Dedifferentiated amniotic fluid mesenchymal stem cell (primary cell): ENCODE results near the gene CEP164.

Source experiments
- DNase-seq: peaks from one replicate; pipeline ENCODE4 v3.0.0-alpha.2; 2016; ENCODE audit errors: extremely low spot score

The CEP164 gene

DNA sequence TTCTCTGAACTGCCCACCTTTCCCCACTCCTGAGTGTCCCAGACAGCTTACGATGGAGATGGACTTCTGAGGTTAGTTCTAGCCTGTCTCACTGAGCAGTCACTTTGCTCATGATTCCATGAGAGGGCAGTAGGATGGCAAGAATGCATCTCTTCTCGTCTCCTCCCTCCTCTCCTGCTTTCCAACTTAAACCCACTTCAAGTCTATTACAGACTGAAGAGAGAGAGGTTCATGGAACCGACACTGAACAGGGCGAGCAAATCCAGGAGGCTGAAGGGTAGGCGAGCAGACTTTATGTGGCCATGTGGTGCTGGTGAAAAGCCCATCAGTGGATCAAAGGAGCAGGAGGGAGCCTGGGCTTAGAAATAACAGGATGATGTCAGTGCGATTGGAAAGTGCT, 38.6 kb downstream of the CEP164 start:
- DNase-seq, result no peak

DNA sequence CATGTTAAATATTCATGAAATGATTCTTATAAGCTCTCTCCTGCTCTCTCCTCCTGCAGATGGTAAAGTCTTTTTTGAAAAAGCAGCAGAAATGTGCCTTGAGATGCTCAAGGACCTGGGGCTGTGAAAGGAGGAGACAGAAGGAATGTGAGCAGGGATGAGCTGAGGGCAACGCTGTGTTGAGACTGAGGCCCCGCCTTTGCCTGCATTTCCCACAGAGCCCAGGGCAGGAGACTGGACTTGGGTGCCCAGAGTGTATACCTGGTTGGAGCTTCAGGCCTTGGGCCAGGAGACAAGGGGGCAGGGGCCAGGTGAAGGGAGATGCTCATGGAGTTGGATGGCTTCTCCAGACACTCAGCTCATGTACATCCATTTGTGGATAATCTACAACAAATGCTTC, 39.2 kb downstream of the CEP164 start:
- DNase-seq, result no peak

DNA sequence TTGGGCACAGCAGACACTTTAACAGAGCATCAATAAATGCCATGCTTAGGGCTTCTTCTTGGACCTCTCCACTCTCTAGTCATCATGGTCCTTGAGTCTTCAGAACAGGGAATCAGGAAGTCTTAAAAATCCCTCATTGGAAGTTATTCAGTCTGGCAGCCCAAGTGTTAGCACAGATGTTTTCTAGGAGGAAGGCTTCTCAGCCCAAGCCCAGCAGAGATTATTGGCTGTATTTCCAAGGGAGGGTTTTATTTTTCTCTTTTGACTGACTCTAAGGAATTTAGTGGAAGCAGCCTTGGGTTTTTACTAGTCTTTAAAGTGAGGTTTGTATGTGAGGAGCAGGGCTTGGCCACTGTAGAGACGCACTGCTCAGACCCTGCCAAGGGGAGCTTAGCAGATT, 41.9 kb downstream of the CEP164 start:
- no peak for DNase-seq

- DNase-seq, result no peak
Measured at GRCh38 chr11:117371453-117371852, 43.8 kb downstream of the CEP164 start.

DNA sequence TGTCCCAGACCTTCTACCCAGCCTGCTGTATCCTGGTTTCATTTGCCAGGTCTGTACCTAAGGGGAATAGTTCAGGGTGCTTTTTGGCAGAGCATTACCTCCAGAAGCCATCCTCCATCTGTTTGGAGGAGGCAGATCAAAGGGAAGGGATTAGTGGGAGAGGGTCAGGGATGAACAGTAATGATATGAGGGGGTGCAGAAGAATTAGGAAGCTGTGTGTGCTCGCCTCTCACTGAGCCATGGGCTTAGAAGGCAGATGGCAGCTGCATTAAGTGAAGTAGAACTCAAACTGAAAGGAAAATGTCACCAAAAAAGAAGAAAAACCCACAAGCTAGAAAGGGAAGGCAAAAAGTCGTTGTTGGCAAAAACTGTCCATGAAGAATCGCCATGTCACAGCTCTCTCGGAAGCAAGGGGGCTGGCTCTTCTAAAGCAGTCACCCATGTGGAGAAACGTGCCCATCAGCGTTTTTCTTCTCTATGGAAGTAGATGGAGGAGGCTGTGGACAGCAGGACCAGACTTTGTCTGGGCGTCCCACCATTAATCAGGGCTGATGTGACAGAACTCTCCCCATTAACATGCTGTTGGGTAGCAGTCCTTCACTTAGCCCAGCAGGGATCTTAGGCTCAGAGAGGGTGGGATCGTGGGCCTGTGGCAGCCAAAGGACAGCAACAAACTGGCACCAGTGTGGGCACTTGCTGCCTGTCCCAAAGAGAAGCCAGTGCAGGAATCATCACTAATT, 46.8 kb downstream of the CEP164 start:
- no peak for DNase-seq

- DNase-seq, result no peak
Measured at GRCh38 chr11:117375960-117376359, 48.3 kb downstream of the CEP164 start.

GRCh38 chr11:117376517-117376916, 48.9 kb downstream of the CEP164 start:
- no peak for DNase-seq

- DNase-seq, result no peak
Measured at GRCh38 chr11:117378976-117379865, 51.6 kb downstream of the CEP164 start.

DNA sequence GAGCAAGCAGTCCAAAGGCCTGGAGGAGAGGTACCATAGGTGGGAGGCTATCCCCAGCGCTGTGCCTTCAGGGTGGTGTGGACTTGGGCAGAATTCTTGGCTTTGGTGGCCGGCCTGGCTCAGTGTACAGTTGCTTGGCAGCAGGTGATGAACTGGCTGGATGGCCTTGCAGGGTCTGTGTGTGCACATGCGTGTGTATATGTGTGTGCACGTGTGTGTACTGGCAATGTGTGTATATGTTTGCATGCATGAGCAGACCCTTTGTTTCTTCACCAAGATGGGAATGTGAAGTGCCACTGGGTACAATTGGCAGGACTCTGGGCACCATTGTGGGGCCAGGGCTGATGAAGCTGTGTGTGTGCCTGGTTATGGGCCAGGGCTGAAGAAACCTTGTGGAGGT, 53.0 kb downstream of the CEP164 start:
- no peak for DNase-seq

GRCh38 chr11:117381481-117382387, 54.1 kb downstream of the CEP164 start:
- DNase-seq, result no peak

GRCh38 chr11:117382746-117383145, 55.1 kb downstream of the CEP164 start:
- DNase-seq, result no peak

DNA sequence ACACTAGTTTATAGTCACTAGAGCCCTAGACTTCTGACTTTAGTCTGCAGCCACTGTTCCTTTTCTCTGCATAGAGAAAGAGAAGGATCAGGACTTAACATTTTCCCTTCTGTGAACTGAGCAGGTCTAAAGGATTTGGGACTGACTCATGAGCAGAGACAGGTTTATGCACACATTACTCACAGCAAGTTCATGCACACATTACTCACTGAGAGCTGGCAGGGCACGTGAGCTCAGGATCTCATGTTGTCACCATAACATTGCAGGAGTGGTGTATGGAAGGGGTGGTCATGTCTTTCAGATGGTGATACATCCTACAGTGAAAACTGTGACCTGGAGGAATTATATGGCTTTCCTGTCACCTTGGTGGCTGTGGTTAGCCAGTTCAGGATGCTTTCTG, 56.4 kb downstream of the CEP164 start:
- DNase-seq, result peak; percentile 47

DNA sequence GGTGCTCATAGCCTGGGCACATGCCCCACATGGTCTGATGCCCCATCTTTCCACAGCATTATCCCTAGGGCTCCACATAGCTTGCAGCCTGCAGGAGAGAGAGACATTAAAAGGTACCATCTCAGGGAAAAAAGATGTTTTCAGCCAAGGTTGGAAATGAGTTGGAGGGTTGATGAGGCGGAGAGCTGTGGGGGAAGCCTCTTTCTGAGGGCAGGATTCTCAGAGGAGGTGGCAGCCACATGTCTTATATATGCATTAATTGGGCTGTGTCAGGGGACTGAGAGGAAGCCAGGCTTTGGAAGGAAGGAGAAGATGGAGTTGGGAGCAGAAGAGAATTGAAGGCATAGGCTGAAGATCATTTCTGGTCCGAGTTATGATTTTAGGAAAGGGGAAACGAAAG, 57.8 kb downstream of the CEP164 start:
- DNase-seq, result no peak

DNA sequence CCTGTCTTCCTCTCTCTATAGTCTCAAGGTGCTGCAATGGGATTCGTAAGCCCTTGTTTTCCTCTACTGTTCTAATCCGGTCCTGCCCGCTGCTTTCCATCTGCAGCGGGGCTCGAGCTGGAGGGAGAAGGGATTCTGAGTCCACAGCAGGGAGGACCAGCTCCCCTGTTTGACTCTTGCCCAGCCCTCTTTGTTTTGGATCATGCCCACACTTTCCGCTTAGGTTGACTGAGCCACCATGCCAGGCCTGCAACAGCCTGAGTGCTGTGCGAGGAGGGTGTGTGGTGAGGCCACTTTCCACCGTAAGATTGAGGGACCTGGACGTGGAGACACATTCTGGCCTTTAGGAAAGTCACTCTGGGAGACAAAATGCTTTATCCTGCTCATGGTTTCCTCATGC, 58.3 kb downstream of the CEP164 start:
- DNase-seq, result no peak

DNA sequence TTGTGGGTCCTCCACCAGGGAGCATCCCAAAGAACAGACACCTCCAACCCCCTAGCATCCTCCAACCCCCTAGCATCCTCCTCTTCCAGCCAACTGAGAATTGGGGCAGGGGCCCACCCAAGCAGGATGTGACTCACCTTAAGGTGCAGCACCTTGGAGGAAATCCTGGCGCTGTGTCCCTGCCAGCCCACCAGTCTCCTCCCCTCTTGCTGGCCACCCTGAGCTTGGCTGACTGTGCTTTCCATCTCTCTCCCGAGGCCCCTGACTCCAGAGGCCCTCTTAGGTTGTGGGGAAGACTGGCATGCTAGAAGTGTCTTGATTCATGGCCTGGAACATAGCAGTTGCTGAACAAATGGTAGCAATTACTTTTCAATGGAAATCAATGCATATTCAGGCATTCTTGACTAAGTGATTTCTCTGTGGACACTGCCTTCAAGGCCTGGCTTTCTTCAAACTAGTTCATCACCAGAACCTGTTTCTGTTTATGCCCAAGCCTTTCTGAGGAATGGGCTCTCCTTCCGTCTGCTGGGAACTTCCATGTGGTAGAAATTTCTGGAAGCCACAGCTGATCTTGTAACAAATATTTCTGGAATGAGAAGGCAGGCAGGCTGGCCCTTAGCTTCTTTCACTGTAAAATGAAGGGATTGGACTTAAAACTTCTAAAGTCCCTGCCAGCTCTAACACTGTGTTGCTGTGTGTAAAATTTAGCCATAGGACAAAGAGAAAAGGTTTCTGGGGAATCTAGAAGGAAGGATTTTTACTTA, 60.5 kb downstream of the CEP164 start:
- DNase-seq, result peak; percentile 31

DNA sequence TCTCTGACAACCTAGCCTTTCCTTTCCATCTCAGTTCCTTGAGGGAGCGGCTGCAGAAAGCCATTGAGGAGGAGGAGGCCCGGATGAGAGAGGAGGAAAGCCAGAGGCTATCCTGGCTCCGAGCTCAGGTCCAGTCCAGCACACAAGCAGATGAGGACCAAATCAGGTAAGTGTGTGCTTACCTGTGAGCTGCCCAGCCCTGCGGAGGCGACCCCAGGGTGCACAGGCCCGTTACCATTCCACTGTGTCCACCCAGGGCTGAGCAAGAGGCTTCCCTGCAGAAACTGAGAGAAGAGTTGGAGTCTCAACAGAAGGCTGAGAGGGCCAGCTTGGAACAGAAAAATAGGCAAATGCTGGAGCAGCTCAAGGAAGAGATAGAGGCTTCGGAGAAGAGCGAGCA, 63.1 kb downstream of the CEP164 start:
- no peak for DNase-seq

DNA sequence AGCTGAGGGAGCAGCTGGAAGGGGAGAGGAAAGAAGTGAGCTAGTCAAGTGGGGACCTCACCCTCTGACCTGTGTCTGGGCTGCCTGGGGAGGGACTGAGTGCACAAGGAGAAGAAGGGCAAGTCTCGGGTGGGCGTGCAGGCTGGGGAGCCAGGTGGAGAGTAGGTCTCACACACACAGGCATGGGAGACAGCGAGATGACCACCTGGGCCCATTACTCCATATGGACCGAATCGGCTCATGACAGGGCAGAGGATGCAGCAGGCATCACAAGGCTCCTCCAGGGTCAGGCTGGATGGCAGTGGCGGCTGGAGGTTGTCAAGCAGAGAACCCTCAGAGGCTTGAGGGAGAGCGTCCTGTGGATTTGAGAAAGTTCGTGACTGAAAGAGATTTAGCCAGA, 63.5 kb downstream of the CEP164 start:
- DNase-seq, result no peak

GRCh38 chr11:117392001-117392690, 64.5 kb downstream of the CEP164 start:
- no peak for DNase-seq

- DNase-seq, result no peak
Measured at GRCh38 chr11:117392979-117393378, 65.3 kb downstream of the CEP164 start.

- no peak for DNase-seq
Measured at GRCh38 chr11:117394221-117394925, 66.7 kb downstream of the CEP164 start.
